ENCODE data around the gene CAPN15.

CAPN15 gene

DNA sequence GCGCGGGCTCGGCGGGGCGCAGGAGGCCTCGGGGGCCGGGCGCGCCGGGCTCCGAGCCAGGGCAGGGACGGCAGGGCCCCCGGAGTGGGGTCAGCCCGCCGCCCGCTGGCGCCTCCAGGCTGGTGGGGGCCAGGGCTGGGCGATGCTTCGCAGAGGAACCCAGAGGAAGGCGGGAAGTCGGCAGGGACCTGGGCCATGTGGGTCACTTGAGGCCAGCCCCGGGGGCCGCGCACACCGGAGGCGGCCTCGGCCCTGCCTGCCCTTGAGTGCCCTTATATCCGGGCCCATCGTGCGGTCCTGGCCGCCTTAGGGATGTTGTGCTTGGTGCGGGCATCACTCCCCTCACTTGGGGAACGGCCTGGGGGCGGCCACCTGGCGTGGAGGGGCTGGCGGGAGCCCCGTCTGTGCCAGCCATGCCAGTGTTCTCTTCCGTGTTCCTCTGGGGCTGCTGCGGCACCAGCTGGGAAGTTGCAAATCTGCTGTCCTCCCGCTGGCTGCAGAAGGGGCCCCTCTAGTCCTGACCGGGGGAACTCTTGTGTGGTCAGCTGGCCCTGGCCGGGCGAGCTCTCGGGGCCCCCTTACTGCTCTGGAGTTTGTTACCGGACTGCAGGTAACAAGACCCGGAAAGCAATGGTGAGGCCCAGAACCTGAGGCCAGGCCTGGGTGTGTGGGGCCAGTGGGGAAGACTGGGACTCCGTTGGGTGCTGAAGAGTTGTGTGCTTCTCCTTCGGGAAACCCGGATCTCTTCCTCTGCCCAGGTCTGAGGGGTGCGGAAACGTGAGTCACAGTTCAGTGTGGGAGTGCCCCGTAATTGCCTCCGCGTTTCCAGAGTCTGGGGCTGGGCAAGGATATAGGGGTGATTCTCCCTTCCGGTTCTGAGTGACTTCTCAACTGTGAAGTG is 849 bp downstream of the CAPN15 start:
- no peaks in the 10 kb centered on the region for H3K36me3 ChIP-seq (ENCODE audit: insufficient read depth)
- H3K4me2 ChIP-seq, result peak overlapping the region; percentile 93
- peaks cover 11% of the 10 kb centered on the region for H4K20me1 ChIP-seq (ENCODE audit: insufficient read depth)
- H3K27me3 ChIP-seq (ENCODE audit: insufficient read depth, low read depth), result no peaks in the 10 kb centered on the region
- TF ChIP-seq, protein P1, sequence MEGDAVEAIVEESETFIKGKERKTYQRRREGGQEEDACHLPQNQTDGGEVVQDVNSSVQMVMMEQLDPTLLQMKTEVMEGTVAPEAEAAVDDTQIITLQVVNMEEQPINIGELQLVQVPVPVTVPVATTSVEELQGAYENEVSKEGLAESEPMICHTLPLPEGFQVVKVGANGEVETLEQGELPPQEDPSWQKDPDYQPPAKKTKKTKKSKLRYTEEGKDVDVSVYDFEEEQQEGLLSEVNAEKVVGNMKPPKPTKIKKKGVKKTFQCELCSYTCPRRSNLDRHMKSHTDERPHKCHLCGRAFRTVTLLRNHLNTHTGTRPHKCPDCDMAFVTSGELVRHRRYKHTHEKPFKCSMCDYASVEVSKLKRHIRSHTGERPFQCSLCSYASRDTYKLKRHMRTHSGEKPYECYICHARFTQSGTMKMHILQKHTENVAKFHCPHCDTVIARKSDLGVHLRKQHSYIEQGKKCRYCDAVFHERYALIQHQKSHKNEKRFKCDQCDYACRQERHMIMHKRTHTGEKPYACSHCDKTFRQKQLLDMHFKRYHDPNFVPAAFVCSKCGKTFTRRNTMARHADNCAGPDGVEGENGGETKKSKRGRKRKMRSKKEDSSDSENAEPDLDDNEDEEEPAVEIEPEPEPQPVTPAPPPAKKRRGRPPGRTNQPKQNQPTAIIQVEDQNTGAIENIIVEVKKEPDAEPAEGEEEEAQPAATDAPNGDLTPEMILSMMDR (conservative IDR thresholded peaks at IDR 0.05; ENCODE audit: low read depth, low read length), result no peak
- H3K4me3 ChIP-seq (IDR thresholded peaks at IDR 0.05; ENCODE audit: insufficient read depth, low read depth, low read length), result no peak overlapping the region
- H3K4me1 ChIP-seq (ENCODE audit: low read depth, poor library complexity, severe bottlenecking), result peaks cover 42% of the 10 kb centered on the region
- H3K27ac ChIP-seq, result peak overlapping the region; percentile 52
- no peak overlapping the region; the same call in 1 of the 2 replicates for H2AFZ ChIP-seq (ENCODE audit: low read depth)
- H3K79me2 ChIP-seq (ENCODE audit: insufficient read depth, low read depth), result peaks cover 69% of the 10 kb centered on the region
- H3K9ac ChIP-seq, result peak overlapping the region; percentile 88

DNA sequence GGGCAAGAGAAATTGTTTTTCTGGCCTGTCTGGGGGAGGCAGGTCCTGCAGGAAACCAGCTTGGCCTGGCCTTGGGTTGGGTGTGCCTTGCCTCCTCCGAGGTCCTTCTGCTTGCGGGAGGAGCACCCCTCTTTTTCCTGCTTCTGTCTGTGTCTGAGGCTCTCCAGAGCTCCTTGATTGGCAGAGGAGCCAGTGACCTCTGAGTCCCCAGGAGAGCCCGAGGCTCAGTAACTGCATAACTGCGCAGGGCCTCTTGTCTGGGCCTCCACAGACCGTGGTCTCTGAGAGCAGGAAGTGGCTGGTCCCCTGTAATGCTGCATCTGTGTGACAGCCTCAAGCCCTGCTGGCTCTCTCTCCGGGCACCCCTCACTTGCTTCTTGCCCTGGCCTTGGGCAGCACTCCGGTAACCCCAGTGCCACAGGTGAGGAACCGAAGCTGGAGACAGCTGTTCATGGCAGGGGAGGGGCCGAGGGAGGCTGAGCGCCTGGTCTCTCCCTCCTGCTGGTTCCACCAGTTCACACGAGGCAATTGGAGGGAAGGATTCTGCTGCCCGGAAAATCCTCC is 1.6 kb downstream of the CAPN15 start:
- Histone ChIP-seq H3K79me2 (ENCODE audit: insufficient read depth, low read depth) (peaks cover 77% of the 10 kb centered on the region), H3K4me3 (IDR thresholded peaks at IDR 0.05; ENCODE audit: insufficient read depth, low read depth, low read length) (no peak overlapping the region), H3K27me3 (ENCODE audit: insufficient read depth, low read depth) (no peaks in the 10 kb centered on the region), H3K4me2 (peak overlapping the region; percentile 93), H4K20me1 (ENCODE audit: insufficient read depth) (peaks cover 11% of the 10 kb centered on the region), H3K36me3 (ENCODE audit: insufficient read depth) (no peaks in the 10 kb centered on the region), H3K4me1 (ENCODE audit: low read depth, poor library complexity, severe bottlenecking) (peaks cover 42% of the 10 kb centered on the region), H3K9ac (peak overlapping the region; percentile 88), H2AFZ (ENCODE audit: low read depth) (no peak overlapping the region), H3K27ac (peak overlapping the region; percentile 52; the same call in 1 of the 2 replicates)
- TF ChIP-seq, protein P1 (conservative IDR thresholded peaks at IDR 0.05; ENCODE audit: low read depth, low read length), result no peak

DNA sequence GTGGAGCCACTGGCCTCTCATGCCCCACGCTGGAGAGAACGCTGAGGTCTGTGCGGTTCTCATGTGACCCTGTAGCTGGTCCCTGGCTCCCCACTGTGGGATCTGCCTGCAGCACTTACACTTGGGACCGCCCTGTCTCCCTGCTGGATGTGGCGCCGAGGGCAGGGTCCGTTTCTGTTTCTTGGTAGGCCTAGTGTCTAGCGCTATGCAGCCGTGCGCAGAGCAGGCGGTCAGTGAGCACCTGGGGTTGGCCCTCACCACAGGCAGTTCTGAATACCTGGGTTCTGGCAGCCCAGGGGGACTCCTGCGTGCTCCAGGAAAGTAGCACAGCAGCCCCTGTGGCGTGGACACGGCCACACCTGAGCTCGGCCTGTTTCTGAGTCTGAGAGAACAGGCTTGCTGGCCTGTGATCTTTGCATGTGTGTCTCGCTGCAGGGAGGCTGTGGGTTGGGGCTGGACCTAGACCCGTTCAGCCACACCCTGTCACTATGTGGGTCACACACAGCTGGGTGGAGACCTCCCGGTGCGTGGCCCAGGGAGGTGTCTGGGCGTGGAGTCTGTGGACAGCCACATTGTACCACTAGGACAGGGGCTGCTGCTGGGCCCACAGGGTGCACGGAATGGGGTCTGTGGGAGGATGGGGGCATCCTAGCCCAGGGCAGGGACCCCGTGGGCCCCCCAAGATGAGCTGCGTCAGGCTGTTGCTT is 2.8 kb downstream of the CAPN15 start:
- Histone ChIP-seq H3K79me2 (ENCODE audit: insufficient read depth, low read depth) (peaks cover 88% of the 10 kb centered on the region), H4K20me1 (ENCODE audit: insufficient read depth) (peaks cover 11% of the 10 kb centered on the region), H3K4me2 (peak overlapping the region; percentile 93; the same call in 1 of the 2 replicates), H3K9ac (no peak overlapping the region), H2AFZ (ENCODE audit: low read depth) (no peak overlapping the region), H3K4me3 (IDR thresholded peaks at IDR 0.05; ENCODE audit: insufficient read depth, low read depth, low read length) (no peak overlapping the region), H3K4me1 (ENCODE audit: low read depth, poor library complexity, severe bottlenecking) (peaks cover 42% of the 10 kb centered on the region), H3K36me3 (ENCODE audit: insufficient read depth) (no peaks in the 10 kb centered on the region), H3K27ac (no peak overlapping the region), H3K27me3 (ENCODE audit: insufficient read depth, low read depth) (no peaks in the 10 kb centered on the region)
- TF ChIP-seq, protein P1 (conservative IDR thresholded peaks at IDR 0.05; ENCODE audit: low read depth, low read length), result no peak

DNA sequence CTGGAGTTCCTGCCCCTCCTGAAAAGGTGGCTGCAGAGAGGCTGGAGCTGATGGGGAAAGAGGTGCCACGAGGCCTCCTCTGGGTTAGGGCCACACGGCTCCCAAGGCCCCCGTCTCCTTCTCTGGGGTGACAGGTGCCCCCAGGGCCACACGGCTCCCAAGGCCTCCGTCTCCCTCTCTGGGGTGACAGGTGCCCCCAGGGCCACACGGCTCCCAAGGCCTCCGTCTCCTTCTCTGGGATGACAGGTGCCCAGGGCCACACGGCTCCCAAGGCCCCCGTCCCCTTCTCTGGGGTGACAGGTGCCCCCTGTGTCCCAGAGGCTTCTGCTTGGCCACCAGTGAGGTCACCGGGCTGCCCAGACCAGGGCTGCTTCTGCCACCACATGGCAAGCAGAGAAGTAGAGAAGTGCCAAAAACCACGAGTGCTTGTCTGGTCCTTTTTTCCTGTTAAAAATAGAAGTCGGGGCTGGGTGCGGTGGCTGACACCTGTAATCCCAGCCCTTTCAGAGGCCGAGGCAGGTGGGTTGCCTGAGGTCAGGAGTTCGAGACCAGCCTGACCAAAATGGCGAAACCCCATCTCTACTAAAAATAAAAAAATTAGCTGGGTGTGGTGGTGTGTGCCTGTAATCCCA is 4.1 kb downstream of the CAPN15 start:
- H2AFZ ChIP-seq (ENCODE audit: low read depth), result no peak overlapping the region
- H3K4me2 ChIP-seq, result no peak overlapping the region; the same call in 1 of the 2 replicates
- H3K79me2 ChIP-seq (ENCODE audit: insufficient read depth, low read depth), result peaks cover 88% of the 10 kb centered on the region
- no peaks in the 10 kb centered on the region for H3K27me3 ChIP-seq (ENCODE audit: insufficient read depth, low read depth)
- H3K9ac ChIP-seq, result no peak overlapping the region
- no peak overlapping the region for H3K4me3 ChIP-seq (IDR thresholded peaks at IDR 0.05; ENCODE audit: insufficient read depth, low read depth, low read length)
- no peak overlapping the region; the same call in 1 of the 2 replicates for H3K27ac ChIP-seq
- peaks cover 11% of the 10 kb centered on the region for H4K20me1 ChIP-seq (ENCODE audit: insufficient read depth)
- H3K36me3 ChIP-seq (ENCODE audit: insufficient read depth), result no peaks in the 10 kb centered on the region
- TF ChIP-seq, protein P1 (conservative IDR thresholded peaks at IDR 0.05; ENCODE audit: low read depth, low read length), result no peak
- H3K4me1 ChIP-seq (ENCODE audit: low read depth, poor library complexity, severe bottlenecking), result peaks cover 32% of the 10 kb centered on the region

All from KMS-11 (cell line).